Upper lobe of left lung (tissue), 4 donors: ENCODE results near the gene KCNH1.

ENCODE experiments used
- CTCF ChIP-seq, 6 experiments: fragments of 450-650 bp in 4 of 6; fragments of 200-600 bp in 2 of 6; sonication (generic) in 2 of 6; IDR thresholded peaks; one replicate each; pipeline ENCODE4 v1.5.1; 2016 to 2019; ENCODE audit warnings: antibody characterized with exemption in 6 of 6
- EP300 ChIP-seq, 4 donors: sonication (generic); formaldehyde crosslinking; IDR thresholded peaks; one replicate each; pipeline ENCODE4 v1.5.1; 2017; ENCODE audit warnings: antibody characterized with exemption in 4 of 4, control low read depth in 2 of 4
- POLR2AphosphoS5 ChIP-seq, 2 donors: sonication (generic); formaldehyde crosslinking; IDR thresholded peaks; one replicate each; pipeline ENCODE4 v1.5.1; 2017; ENCODE audit warnings: antibody characterized with exemption in 2 of 2

GRCh38 chr1:210754878-210755665 is 378.9 kb downstream of the KCNH1 start:
- TF ChIP-seq CTCF (IDR thresholded peaks at IDR 0.05) = no peak
- no peak for TF ChIP-seq POLR2AphosphoS5 (IDR thresholded peaks at IDR 0.05)
- TF ChIP-seq EP300 (IDR thresholded peaks at IDR 0.05) = no peak
